GM19099 (cell line): ENCODE measurements around the gene RNF5.

Experiments
- POLR2A ChIP-seq: IDR thresholded peaks from 3 replicates; pipeline ENCODE4 v1.6.1; 2011; ENCODE audit warnings: low read depth; ENCODE audit not compliant: insufficient read length; ENCODE audit errors: extremely low read depth

The RNF5 gene

GRCh38 chr6:32179766-32180405 lies 1.7 kb downstream of the RNF5 start:
- no peak for TF ChIP-seq POLR2A

GRCh38 chr6:32181148-32181702 lies 3.0 kb downstream of the RNF5 start:
- no peak for TF ChIP-seq POLR2A

GRCh38 chr6:32181915-32182529 lies 3.8 kb downstream of the RNF5 start:
- no peak for TF ChIP-seq POLR2A

- no peak for TF ChIP-seq POLR2A
Observed at GRCh38 chr6:32182555-32182981, 4.4 kb downstream of the RNF5 start.

GRCh38 chr6:32183030-32183429 lies 4.8 kb downstream of the RNF5 start:
- TF ChIP-seq POLR2A, result no peak

GRCh38 chr6:32183483-32184083 lies 5.4 kb downstream of the RNF5 start:
- TF ChIP-seq POLR2A, result no peak

GRCh38 chr6:32184084-32184640 lies 6.0 kb downstream of the RNF5 start, which contains the start of gene AGER:
Gene AGER (minus strand): TSS chr6:32184253. CDS start chr6:32184222, 31 bp downstream.
- TF ChIP-seq POLR2A, result peak; percentile 18

GRCh38 chr6:32187009-32187709 lies 9.0 kb downstream of the RNF5 start:
- no peak for TF ChIP-seq POLR2A

GRCh38 chr6:32187725-32188380 lies 9.6 kb downstream of the RNF5 start:
- peak; percentile 13 for TF ChIP-seq POLR2A

GRCh38 chr6:32188381-32189068 lies 10.3 kb downstream of the RNF5 start:
- TF ChIP-seq POLR2A, result no peak

- TF ChIP-seq POLR2A, result no peak
Observed at GRCh38 chr6:32189069-32189741, 11.0 kb downstream of the RNF5 start.

GRCh38 chr6:32189742-32190053 lies 11.5 kb downstream of the RNF5 start:
- TF ChIP-seq POLR2A, result no peak

- peak; percentile 74 for TF ChIP-seq POLR2A
Observed at GRCh38 chr6:32190054-32190851, 12.0 kb downstream of the RNF5 start, which contains the start of gene PBX2. Gene PBX2 (minus strand): TSS chr6:32190202. CDS start chr6:32189915, 287 bp downstream.
